AG08395 (cell line): ENCODE data around the gene MIB1.
"Not testable (repeated sequence)": the region's sequence is repeated elsewhere in the genome, so short reads cannot be mapped to it uniquely, and the experiment has no call there.

ENCODE experiments used
- DNase-seq: peaks from one replicate; pipeline ENCODE4 v3.0.0; 2012; ENCODE audit warnings: mixed read lengths, low spot score

Gene MIB1

DNA sequence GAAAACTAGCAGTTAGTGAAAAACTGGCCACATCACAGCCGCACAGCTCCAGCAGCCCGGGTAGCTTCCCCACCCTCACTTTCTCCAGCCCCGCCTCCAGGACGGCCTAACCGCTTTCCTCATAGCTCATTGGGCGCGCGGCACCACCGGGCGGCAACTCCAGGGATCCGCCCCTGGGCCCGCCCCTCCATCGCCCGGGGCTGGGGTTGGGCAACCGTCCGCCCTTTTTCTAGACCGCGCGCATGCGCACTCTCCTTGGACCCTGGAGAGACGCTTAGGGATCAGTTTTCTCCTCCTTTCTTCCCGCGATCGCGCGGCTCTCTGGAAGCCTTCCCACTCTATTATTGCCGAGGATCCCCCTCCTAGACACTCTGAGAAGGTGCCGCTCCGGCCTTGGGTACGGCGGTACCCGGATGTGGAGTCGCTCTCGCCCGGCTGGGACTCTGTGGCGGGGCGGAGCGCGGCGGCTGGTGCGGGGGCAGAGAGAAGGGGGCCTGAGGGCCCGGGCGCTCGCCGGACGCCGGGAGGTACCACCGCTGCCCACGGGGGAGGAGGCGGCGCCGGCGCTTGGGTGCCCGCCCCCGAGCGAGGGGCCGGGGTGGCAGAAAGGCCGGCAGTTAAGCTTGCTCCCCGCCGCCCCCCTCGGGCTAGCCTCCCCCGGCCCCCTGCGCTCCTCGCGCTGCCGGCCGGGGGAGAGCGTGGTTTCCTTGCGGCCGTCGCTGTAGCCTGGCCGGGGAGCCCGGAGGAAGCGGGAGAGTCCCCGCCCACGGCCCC lies at the start of gene MIB1:
TSS of gene MIB1 (plus strand) at position 255 of the 774 bp plus-strand sequence. CDS start 792 bp downstream, outside the sequence.
- peak; percentile 98 for DNase-seq

DNA sequence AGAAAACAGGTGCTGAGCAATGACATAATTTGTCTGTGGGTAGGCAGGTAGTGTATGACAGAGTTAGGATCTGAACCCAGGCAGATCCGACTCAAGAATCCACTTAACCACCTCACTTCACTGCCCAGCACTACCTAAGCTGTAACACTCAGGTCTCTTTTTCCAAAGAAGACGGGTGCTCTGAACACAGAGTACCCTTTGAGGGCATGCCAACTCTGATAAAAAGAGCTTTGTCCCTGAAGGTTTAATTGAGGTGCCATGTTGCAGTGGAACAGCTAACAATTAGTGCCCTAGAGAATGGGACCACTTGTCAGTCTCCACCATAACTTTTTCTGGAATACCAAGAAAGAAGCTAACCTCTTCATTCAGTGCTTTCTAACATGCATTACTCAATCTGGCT lies 47.3 kb upstream of the MIB1 start:
- DNase-seq = no peak

GRCh38 chr18:21700528-21701075 lies 40.0 kb upstream of the MIB1 start:
- no peak for DNase-seq

DNA sequence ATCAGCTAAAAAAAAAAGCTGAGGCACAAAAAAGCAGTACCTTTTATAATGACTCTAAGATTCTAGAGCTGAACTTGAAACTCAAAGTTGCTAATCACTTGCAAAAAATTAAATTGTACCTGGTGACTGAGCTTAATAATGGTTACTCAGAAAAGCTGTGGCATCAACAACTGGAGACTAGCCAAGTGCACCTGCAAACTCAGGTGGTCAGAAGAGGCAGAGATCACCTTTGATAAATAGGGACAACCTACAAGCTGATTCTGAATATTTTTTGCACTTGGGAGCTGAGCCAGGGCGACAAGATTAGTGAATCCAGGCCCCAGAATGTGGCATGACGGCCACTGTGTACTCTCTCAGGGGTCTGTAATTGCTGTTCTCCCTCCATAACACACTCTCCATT lies 39.0 kb upstream of the MIB1 start:
- DNase-seq = no peak

GRCh38 chr18:21702602-21703001 lies 38.0 kb upstream of the MIB1 start:
- no peak for DNase-seq

GRCh38 chr18:21703241-21703820 lies 37.3 kb upstream of the MIB1 start:
- no peak for DNase-seq

GRCh38 chr18:21704603-21705364 lies 35.8 kb upstream of the MIB1 start, which contains the start of gene ABHD3:
Gene ABHD3, minus strand, starts transcription at chr18:21704774. Its CDS starts 109 bp downstream, at chr18:21704665.
- peak; percentile 95 for DNase-seq

DNA sequence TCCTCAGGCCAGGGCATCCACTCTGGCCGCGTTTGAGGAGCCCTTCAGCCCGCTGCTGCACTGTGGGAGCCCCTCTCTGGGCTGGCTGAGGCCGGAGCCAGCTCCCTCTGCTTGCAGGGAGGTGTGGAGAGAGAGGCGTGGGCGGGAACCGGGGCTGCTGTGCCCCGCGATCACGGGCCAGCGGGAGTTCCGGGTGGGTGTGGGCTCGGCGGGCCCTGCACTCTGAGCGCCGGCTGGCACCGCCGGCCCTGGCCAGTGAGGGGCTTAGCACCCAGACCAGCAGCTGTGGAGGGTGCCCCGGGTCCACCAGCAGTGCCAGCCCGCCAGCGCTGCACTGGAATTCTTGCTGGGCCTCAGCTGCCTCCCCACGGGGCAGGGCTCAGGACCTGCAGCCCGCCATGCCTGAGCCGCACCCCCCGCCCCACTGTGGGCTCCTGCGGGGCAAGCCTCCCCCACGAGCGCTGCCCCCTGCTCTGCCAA lies 34.2 kb upstream of the MIB1 start:
- DNase-seq = no peak

GRCh38 chr18:21707130-21707529 lies 33.5 kb upstream of the MIB1 start:
- not testable (repeated sequence) for DNase-seq

DNA sequence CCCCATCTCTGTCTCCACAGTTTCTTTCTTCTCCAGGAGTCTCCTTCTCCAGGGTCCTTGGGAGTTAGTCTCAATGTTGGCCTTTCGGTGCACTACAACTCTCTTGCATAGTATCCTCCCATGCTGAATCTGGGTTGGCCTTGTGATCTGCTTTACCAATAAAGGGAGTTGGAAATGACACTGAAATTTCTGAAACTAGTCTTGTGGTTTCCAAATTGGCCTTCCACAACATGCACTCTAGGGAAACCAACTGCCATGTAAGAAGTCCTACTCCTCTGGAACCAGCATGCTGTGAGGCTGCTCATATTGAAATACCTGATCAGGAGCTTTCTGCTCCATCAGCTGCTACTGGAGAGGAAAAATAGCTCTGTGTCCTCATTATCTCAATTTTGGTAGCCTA lies 26.1 kb upstream of the MIB1 start:
- DNase-seq = no peak

DNA sequence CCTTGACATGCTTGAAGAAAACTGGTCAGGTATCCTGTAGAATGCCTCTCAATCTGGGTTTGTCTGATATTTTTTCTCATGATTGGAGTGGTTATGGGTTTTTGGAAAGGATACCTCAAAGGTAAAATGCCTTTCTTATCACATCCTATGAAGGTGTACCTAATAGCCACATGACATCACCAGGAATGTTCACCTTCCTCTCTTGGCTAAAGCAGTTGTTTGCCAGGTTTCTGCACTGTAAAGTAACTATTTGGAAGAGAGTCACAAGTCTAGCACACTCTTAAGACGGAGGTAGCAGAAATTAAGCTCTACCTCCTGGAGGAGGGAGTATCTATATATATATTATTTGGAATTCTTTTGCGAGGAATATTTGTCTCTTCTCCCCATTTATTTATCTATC lies 17.9 kb upstream of the MIB1 start:
- no peak for DNase-seq

GRCh38 chr18:21725201-21725600 lies 15.4 kb upstream of the MIB1 start:
- DNase-seq = no peak

DNA sequence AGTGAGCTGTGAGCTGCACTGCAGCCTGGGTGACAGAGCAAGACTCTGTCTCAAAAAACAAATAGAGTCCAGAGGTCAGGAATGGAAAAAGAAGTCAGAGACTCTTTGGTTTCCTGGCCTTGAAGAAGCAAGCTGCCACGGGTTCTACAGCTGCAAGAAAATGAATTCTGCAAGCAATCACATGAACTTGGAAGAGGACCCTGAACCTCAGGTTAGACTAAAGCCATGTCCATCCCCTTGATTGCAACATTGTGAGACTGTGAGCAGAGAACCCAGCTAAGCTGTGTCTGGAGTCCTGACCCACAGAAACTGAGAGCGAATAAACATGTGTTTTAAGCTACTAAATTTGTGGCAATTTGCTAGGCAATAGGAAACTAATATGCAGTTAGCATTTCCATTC lies 12.9 kb upstream of the MIB1 start:
- DNase-seq = no peak

GRCh38 chr18:21733011-21733410 lies 7.6 kb upstream of the MIB1 start:
- DNase-seq = no peak

GRCh38 chr18:21735452-21736015 lies 5.1 kb upstream of the MIB1 start:
- no peak for DNase-seq

GRCh38 chr18:21736926-21737325 lies 3.7 kb upstream of the MIB1 start:
- not testable (repeated sequence) for DNase-seq

GRCh38 chr18:21739604-21740537 lies 721 bp upstream of the MIB1 start:
- DNase-seq = no peak

- DNase-seq = no peak
These were observed 645 bp downstream of the MIB1 start for GRCh38 chr18:21741312-21741561.

- DNase-seq = peak; percentile 7
These were observed 1.1 kb downstream of the MIB1 start for GRCh38 chr18:21741562-21742314.

DNA sequence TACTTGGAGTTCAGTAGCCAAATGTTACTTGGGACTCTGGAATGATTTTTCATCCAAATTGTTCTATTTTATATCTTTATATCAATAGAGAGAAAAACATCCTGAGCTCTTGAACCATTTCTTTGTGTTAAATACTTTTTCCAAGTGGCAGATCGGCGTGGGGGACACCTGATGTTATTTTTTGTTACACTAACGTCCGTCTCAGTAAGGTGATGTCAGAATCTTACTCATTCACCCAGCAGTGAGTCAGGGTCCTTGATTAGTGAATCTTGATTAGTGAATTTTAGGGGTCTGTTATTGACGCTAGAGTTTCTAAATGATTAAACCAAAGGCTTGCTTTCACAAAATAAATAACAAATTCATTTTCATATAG lies 1.7 kb downstream of the MIB1 start:
- no peak for DNase-seq
